GM18505 (cell line): Measurements from ENCODE around the gene GPHN.

Experiments
- ATAC-seq: cut with Tn5 transposase; IDR thresholded peaks from one replicate; pipeline ENCODE4 v1.9.1; 2021; ENCODE audit not compliant: unreplicated experiment
- POLR2A ChIP-seq: IDR thresholded peaks from 4 replicates; pipeline ENCODE4 v1.6.1; 2011; ENCODE audit warnings: borderline replicate concordance; ENCODE audit not compliant: insufficient read depth, insufficient read length; ENCODE audit errors: extremely low read depth

Gene GPHN

GRCh38 chr14:66955159-66955558 lies 447.2 kb downstream of the GPHN start:
- TF ChIP-seq POLR2A: no peak

GRCh38 chr14:66959437-66960050 lies 451.6 kb downstream of the GPHN start:
- no peak for TF ChIP-seq POLR2A
- no peak for ATAC-seq

More at GRCh38 chr14:66955159-66955558, 447.2 kb downstream of the GPHN start:
- ATAC-seq: no peak

- no peak for ATAC-seq
These were observed 457.9 kb downstream of the GPHN start for GRCh38 chr14:66965831-66966230.

GRCh38 chr14:66972469-66972868 lies 464.5 kb downstream of the GPHN start:
- ATAC-seq: no peak
- TF ChIP-seq POLR2A: no peak

More at GRCh38 chr14:66965831-66966230, 457.9 kb downstream of the GPHN start:
- TF ChIP-seq POLR2A: no peak

- no peak for ATAC-seq
- TF ChIP-seq POLR2A: no peak
These were observed 466.6 kb downstream of the GPHN start for GRCh38 chr14:66974397-66975025.

- ATAC-seq: no peak
- no peak for TF ChIP-seq POLR2A
These were observed 467.3 kb downstream of the GPHN start for GRCh38 chr14:66975251-66975650.

GRCh38 chr14:66979101-66979974 lies 471.4 kb downstream of the GPHN start:
- no peak for TF ChIP-seq POLR2A
- no peak for ATAC-seq

- TF ChIP-seq POLR2A: no peak
- no peak for ATAC-seq
These were observed 474.3 kb downstream of the GPHN start for GRCh38 chr14:66982247-66982646.

GRCh38 chr14:66992776-66993175 lies 484.8 kb downstream of the GPHN start:
- no peak for TF ChIP-seq POLR2A
- ATAC-seq: no peak

GRCh38 chr14:66993512-66993911 lies 485.6 kb downstream of the GPHN start:
- ATAC-seq: no peak
- TF ChIP-seq POLR2A: no peak

GRCh38 chr14:66998013-66998412 lies 490.1 kb downstream of the GPHN start:
- no peak for TF ChIP-seq POLR2A
- no peak for ATAC-seq

- no peak for ATAC-seq
- no peak for TF ChIP-seq POLR2A
These were observed 492.0 kb downstream of the GPHN start for GRCh38 chr14:66999978-67000377.

- no peak for TF ChIP-seq POLR2A
- ATAC-seq: no peak
These were observed 495.2 kb downstream of the GPHN start for GRCh38 chr14:67002994-67003753.
